Measurements from ENCODE around the gene CCDC157.

The CCDC157 gene

GRCh38 chr22:30392661-30393321 is 36.0 kb downstream of the CCDC157 start:
- no peak for DNase-seq (ENCODE audit: low read depth, low spot score)
- CTCF ChIA-PET: interaction anchor here (1.0 to 17.2 kb wide), 8 partner anchors 12 to 362 kb away, joined by 3 to 235 read pairs (median 40); partner anchors contain the start of genes CASTOR1 and MTFP1
- TF ChIP-seq, protein P1, sequence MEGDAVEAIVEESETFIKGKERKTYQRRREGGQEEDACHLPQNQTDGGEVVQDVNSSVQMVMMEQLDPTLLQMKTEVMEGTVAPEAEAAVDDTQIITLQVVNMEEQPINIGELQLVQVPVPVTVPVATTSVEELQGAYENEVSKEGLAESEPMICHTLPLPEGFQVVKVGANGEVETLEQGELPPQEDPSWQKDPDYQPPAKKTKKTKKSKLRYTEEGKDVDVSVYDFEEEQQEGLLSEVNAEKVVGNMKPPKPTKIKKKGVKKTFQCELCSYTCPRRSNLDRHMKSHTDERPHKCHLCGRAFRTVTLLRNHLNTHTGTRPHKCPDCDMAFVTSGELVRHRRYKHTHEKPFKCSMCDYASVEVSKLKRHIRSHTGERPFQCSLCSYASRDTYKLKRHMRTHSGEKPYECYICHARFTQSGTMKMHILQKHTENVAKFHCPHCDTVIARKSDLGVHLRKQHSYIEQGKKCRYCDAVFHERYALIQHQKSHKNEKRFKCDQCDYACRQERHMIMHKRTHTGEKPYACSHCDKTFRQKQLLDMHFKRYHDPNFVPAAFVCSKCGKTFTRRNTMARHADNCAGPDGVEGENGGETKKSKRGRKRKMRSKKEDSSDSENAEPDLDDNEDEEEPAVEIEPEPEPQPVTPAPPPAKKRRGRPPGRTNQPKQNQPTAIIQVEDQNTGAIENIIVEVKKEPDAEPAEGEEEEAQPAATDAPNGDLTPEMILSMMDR (IDR thresholded peaks at IDR 0.05; ENCODE audit: insufficient read depth, low read length, missing control alignments): no peak
- POLR2A ChIA-PET: no interaction called here
- H3K4me3 ChIP-seq (ENCODE audit: low read depth, low read length): no peak overlapping the region

GRCh38 chr22:30393322-30393680 is 36.5 kb downstream of the CCDC157 start:
- DNase-seq (ENCODE audit: low read depth, low spot score): no peak
- ChIA-PET POLR2A (no interaction called here), CTCF (interaction anchor here (0.7 to 17.2 kb wide), 7 partner anchors 22 to 362 kb away, joined by 3 to 235 read pairs (median 3); partner anchors contain the start of gene CASTOR1)
- no peak overlapping the region for H3K4me3 ChIP-seq (ENCODE audit: low read depth, low read length)
- TF ChIP-seq, protein P1 (IDR thresholded peaks at IDR 0.05; ENCODE audit: insufficient read depth, low read length, missing control alignments): no peak

DNA sequence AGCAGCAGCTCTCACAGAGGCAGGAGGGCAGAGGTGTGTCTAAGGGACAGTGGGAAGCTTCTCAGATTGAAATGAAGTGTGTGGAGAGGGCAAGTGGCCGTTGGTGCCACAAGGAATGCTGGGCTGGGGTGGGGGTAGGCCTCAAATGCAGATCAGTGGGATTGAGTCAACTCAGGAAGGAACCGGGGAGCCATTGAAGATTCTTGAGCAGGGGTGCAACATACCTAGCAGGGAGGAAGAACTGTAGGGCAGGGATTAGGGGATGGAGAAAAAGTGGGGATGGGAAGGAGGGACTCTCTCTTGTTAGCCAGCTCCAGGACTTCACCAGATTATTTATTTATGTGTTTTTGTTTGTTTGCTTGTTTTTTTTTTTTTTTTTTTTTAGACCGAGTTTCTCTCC is 37.1 kb downstream of the CCDC157 start:
- ChIA-PET CTCF (interaction anchor here (0.7 to 17.2 kb wide), 7 partner anchors 23 to 361 kb away, joined by 3 to 235 read pairs (median 3); partner anchors contain the start of gene CASTOR1), POLR2A (no interaction called here)
- no peak for DNase-seq (ENCODE audit: low read depth, low spot score)
- TF ChIP-seq, protein P1 (IDR thresholded peaks at IDR 0.05; ENCODE audit: insufficient read depth, low read length, missing control alignments): no peak
- no peak overlapping the region for H3K4me3 ChIP-seq (ENCODE audit: low read depth, low read length)

DNA sequence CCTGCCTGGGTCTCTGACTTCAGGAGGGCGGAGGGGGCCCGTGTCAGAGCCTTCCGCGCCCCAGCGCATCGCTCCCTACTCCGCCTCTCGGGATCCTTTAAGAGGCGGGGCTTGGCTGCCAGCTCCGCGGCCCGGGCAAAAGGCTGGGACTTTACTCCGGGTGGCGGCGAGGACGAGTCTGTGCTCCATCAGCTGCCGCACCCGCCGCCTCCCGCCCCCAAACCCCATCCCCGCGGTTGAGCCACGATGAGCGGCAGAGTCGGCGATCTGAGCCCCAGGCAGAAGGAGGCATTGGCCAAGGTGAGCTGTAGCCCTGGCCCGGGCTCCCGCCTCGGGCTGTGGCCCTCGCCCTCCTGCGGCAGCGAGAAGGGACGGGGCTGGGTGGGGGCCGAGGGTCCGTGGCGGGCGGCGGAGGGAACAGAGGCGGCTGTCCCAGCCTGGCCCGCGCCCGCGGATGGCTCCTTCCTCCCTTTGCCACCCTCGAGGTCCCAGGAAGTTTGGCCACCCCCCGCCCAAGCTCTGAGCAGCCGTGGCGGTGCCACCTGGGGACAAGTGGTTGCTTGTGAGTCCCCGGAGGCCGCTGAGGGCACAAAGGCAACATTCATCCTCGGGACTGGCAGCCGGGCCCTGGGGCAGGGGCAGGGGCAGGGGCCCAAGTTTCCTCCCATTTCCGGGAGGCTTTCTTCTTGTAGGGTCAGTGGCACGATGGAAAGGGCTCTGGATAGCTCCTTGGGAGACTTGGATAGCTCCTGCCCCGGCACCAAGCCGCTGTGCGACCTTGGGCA is 40.3 kb downstream of the CCDC157 start, which contains the start of gene SEC14L2:
SEC14L2 (plus strand) TSS at position 148 of the 785 bp plus-strand sequence; CDS start at position 247, 99 bp downstream.
- peak within 1 kb of the TSS; percentile 85 for H3K4me3 ChIP-seq (ENCODE audit: low read depth, low read length)
- no peak for DNase-seq (ENCODE audit: low read depth, low spot score)
- CTCF ChIA-PET: interaction anchor here (1.0 to 17.2 kb wide), 11 partner anchors 9 to 136 kb away, joined by 4 to 235 read pairs (median 7); partner anchors contain the start of genes CASTOR1, MTFP1 and RNF215
- POLR2A ChIA-PET: interaction anchor here (0.6 to 5.5 kb wide), 8 partner anchors 11 to 194 kb away, joined by 3 to 46 read pairs (median 4); partner anchors contain the start of gene PES1
- TF ChIP-seq, protein P1 (IDR thresholded peaks at IDR 0.05; ENCODE audit: insufficient read depth, low read length, missing control alignments): no peak

DNA sequence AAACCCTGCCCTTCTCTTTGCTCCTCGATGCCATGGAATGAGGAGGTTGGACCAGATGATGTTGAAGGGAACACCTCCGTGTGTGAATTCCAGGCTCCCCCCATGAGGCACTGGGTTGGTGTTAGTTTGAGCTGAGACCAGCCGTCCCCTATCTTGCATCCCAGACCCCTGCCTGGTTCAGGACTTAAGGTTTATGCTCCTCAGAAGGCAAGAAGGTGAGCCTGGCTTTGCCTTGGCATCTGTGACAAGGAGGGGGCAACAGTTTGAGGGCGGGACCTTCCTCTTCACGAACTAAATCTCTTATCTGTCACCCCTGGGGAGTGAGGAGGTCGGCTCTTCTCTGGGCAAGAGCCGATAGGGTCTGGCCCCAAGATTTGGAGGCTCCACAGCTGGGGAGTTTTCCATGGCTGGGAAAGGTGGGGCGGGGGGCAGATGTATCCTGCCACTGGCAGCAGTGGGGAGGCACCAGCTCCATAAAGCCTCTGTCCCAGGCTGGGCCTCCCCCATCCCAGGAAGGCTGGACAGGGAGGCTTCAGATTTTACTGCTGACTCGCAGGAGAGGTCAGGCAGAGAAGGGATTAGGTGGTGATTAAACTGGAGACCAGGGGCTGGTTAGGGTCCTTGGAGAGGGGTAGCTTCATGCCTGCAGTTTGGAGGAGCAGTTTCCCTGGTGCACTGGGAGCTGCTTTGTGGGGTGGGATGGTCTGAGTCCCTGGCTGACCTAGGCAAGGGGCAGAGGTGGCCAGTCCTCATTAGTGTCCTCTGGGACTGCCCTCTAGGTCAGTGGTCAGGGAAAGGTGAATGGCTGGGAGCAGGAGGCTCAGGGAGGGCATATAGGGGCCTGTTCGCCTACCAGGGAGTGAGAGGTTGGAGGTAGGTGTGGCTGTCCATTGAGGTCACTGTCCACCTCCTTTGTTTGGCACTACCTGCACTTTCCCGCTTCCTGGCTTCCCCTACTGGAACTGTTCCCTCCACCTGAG is 41.1 kb downstream of the CCDC157 start:
- ChIA-PET CTCF (interaction anchor here (0.8 to 13.4 kb wide), 13 partner anchors 10 to 137 kb away, joined by 3 to 192 read pairs (median 6); partner anchors contain the start of genes CASTOR1, MTFP1 and RNF215), POLR2A (interaction anchor here (1.0 to 5.5 kb wide), 5 partner anchors 10 to 193 kb away, joined by 3 to 46 read pairs (median 4); partner anchors contain the start of gene PES1)
- TF ChIP-seq, protein P1 (IDR thresholded peaks at IDR 0.05; ENCODE audit: insufficient read depth, low read length, missing control alignments): no peak
- H3K4me3 ChIP-seq (ENCODE audit: low read depth, low read length): peak overlapping the region; percentile 85
- no peak for DNase-seq (ENCODE audit: low read depth, low spot score)
